ENCODE data around the gene TINCR. TPM values are rescaled to one million over a fixed set of nuclear protein-coding genes. Genes with fewer than 3 reads are reported as not detected.

Gene TINCR
- total RNA-seq, 1 donor from 2014 or later = 1.7 TPM

DNA sequence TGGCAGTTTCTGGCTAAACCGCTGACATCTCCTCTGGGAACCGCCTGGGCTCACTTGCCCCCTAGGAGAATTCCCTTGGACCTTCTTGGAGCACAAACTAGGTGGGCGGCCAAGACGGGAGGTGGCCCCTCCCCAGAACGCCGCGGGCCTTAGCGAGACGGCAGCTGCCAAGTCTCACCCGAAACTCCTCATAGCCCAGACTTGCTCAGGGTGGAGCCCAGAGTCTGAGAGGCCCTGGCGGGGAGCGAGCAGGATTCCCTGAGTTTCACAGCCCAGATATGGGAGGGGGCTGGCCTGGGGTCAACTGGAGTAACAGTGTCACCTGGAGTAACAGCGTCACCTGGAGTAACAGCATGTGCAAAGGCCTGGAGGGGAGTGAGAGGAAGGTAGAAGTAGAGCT, 10.1 kb downstream of the TINCR start:
- Mint-ChIP-seq H3K4me1 (ENCODE audit: low read depth) (no peaks in the 10 kb centered on the region), H3K27ac (ENCODE audit: unreplicated experiment) (no peak overlapping the region), H3K36me3 (ENCODE audit: low read depth) (peaks cover 2% of the 10 kb centered on the region), H3K4me3 (ENCODE audit: unreplicated experiment) (no peak overlapping the region), H3K27me3 (ENCODE audit: low read depth) (peaks cover 1% of the 10 kb centered on the region), H3K9me3 (ENCODE audit: low read depth) (peaks cover 5% of the 10 kb centered on the region)
- TF ChIP-seq, protein P1, sequence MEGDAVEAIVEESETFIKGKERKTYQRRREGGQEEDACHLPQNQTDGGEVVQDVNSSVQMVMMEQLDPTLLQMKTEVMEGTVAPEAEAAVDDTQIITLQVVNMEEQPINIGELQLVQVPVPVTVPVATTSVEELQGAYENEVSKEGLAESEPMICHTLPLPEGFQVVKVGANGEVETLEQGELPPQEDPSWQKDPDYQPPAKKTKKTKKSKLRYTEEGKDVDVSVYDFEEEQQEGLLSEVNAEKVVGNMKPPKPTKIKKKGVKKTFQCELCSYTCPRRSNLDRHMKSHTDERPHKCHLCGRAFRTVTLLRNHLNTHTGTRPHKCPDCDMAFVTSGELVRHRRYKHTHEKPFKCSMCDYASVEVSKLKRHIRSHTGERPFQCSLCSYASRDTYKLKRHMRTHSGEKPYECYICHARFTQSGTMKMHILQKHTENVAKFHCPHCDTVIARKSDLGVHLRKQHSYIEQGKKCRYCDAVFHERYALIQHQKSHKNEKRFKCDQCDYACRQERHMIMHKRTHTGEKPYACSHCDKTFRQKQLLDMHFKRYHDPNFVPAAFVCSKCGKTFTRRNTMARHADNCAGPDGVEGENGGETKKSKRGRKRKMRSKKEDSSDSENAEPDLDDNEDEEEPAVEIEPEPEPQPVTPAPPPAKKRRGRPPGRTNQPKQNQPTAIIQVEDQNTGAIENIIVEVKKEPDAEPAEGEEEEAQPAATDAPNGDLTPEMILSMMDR (IDR thresholded peaks at IDR 0.05) = no peak
- no peak for DNase-seq (ENCODE audit: low spot score)

GRCh38 chr19:5554828-5555227, 12.9 kb downstream of the TINCR start:
- TF ChIP-seq, protein P1 (IDR thresholded peaks at IDR 0.05) = no peak
- no peaks in the 10 kb centered on the region for H3K9me3 Mint-ChIP-seq (ENCODE audit: low read depth)
- H3K27ac Mint-ChIP-seq (ENCODE audit: unreplicated experiment) = no peak overlapping the region
- H3K4me3 Mint-ChIP-seq (ENCODE audit: unreplicated experiment) = no peak overlapping the region
- DNase-seq (ENCODE audit: low spot score) = no peak
- no peaks in the 10 kb centered on the region for H3K4me1 Mint-ChIP-seq (ENCODE audit: low read depth)
- peaks cover 8% of the 10 kb centered on the region for H3K27me3 Mint-ChIP-seq (ENCODE audit: low read depth)
- H3K36me3 Mint-ChIP-seq (ENCODE audit: low read depth) = no peaks in the 10 kb centered on the region

GRCh38 chr19:5553892-5554291, 13.9 kb downstream of the TINCR start:
- no peak overlapping the region for H3K4me3 Mint-ChIP-seq (ENCODE audit: unreplicated experiment)
- H3K27ac Mint-ChIP-seq (ENCODE audit: unreplicated experiment) = no peak overlapping the region
- DNase-seq (ENCODE audit: low spot score) = no peak
- peaks cover 13% of the 10 kb centered on the region for H3K27me3 Mint-ChIP-seq (ENCODE audit: low read depth)
- H3K36me3 Mint-ChIP-seq (ENCODE audit: low read depth) = no peaks in the 10 kb centered on the region
- H3K9me3 Mint-ChIP-seq (ENCODE audit: low read depth) = no peaks in the 10 kb centered on the region
- TF ChIP-seq, protein P1 (IDR thresholded peaks at IDR 0.05) = no peak
- no peaks in the 10 kb centered on the region for H3K4me1 Mint-ChIP-seq (ENCODE audit: low read depth)

GRCh38 chr19:5547881-5548280, 19.9 kb downstream of the TINCR start:
- no peak overlapping the region for H3K4me3 Mint-ChIP-seq (ENCODE audit: unreplicated experiment)
- H3K27me3 Mint-ChIP-seq (ENCODE audit: low read depth) = peaks cover 15% of the 10 kb centered on the region
- no peak for DNase-seq (ENCODE audit: low spot score)
- no peak overlapping the region for H3K27ac Mint-ChIP-seq (ENCODE audit: unreplicated experiment)
- no peaks in the 10 kb centered on the region for H3K36me3 Mint-ChIP-seq (ENCODE audit: low read depth)
- TF ChIP-seq, protein P1 (IDR thresholded peaks at IDR 0.05) = peak; percentile 79
- H3K9me3 Mint-ChIP-seq (ENCODE audit: low read depth) = no peaks in the 10 kb centered on the region
- no peaks in the 10 kb centered on the region for H3K4me1 Mint-ChIP-seq (ENCODE audit: low read depth)

GRCh38 chr19:5545984-5546383, 21.8 kb downstream of the TINCR start:
- no peak overlapping the region for H3K4me3 Mint-ChIP-seq (ENCODE audit: unreplicated experiment)
- peaks cover 13% of the 10 kb centered on the region for H3K27me3 Mint-ChIP-seq (ENCODE audit: low read depth)
- DNase-seq (ENCODE audit: low spot score) = no peak
- H3K36me3 Mint-ChIP-seq (ENCODE audit: low read depth) = no peaks in the 10 kb centered on the region
- H3K4me1 Mint-ChIP-seq (ENCODE audit: low read depth) = no peaks in the 10 kb centered on the region
- H3K27ac Mint-ChIP-seq (ENCODE audit: unreplicated experiment) = no peak overlapping the region
- no peaks in the 10 kb centered on the region for H3K9me3 Mint-ChIP-seq (ENCODE audit: low read depth)
- TF ChIP-seq, protein P1 (IDR thresholded peaks at IDR 0.05) = no peak
